Tibial nerve (tissue), 4 donors: ENCODE results near the gene SYT9. TPM values are rescaled to one million over a fixed set of nuclear protein-coding genes. Genes with fewer than 3 reads are reported as not detected.

Source experiments
- DNase-seq, 2 donors: peaks; one replicate each; pipeline ENCODE4 v3.0.0-alpha.2; 2019; ENCODE audit warnings: low spot score in 2 of 2
- H3K27ac ChIP-seq, 4 donors: fragments of 200-600 bp; sonication (generic) in 3 of 4; one replicate each; pipeline ENCODE4 v1.5.1; 2017 to 2019; ENCODE audit warnings: mild to moderate bottlenecking in 1 of 4
- H3K27me3 ChIP-seq, 2 donors: fragments of 200-600 bp; sonication (generic) in 1 of 2; one replicate each; pipeline versions ENCODE4 v1.5.1 to v1.6.0; 2017 to 2019
- H3K36me3 ChIP-seq, 3 donors: fragments of 200-600 bp; sonication (generic); one replicate each; pipeline ENCODE4 v1.5.1; 2018 to 2019
- H3K4me1 ChIP-seq, 4 donors: fragments of 200-600 bp; sonication (generic) in 3 of 4; one replicate each; pipeline ENCODE4 v1.5.1; 2017 to 2019
- H3K4me3 ChIP-seq, 4 donors: fragments of 200-600 bp; sonication (generic) in 3 of 4; one replicate each; pipeline ENCODE4 v1.5.1; 2017 to 2019; ENCODE audit warnings: mild to moderate bottlenecking in 1 of 4, moderate library complexity in 1 of 4
- H3K9me3 ChIP-seq, 4 donors: fragments of 200-600 bp; sonication (generic) in 3 of 4; one replicate each; pipeline ENCODE4 v1.5.1; 2017 to 2019
- EP300 ChIP-seq, 2 donors: sonication (generic); formaldehyde crosslinking; IDR thresholded peaks; one replicate each; pipeline ENCODE4 v1.6.1; 2017; ENCODE audit warnings: antibody characterized with exemption in 2 of 2, mild to moderate bottlenecking in 1 of 2
- POLR2A ChIP-seq, 2 donors: fragments of 450-650 bp; IDR thresholded peaks; one replicate each; pipeline ENCODE4 v1.6.1; 2017; ENCODE audit warnings: antibody characterized with exemption in 2 of 2, mild to moderate bottlenecking in 2 of 2, moderate library complexity in 2 of 2
- WGBS, 2 donors: methylation state at CpG; one replicate each; pipeline ENCODE4 v1.1.5; 2018; 5-methylcytosine and 5-hydroxymethylcytosine counted together
- total RNA-seq, 4 donors: library from RNA; depleted of rRNA; stranded (reverse); fragments of >200 nt; gene quantifications; one replicate each; pipeline ENCODE4 v1.1.0, GENCODE V29; 2016
- TF ChIP-seq, protein P1 (sequence below), 5 experiments: fragments of 200-600 bp in 3 of 5; fragments of 450-650 bp in 2 of 5; sonication (generic) in 3 of 5; IDR thresholded peaks; one replicate each; pipeline ENCODE4 v1.5.1; 2016 to 2019; ENCODE audit warnings: antibody characterized with exemption in 5 of 5, mild to moderate bottlenecking in 3 of 5, moderate library complexity in 2 of 5

The SYT9 gene
- total RNA-seq, 4 donors from 2014 or later, result 0.21 to 0.30 TPM; not detected in 2

DNA sequence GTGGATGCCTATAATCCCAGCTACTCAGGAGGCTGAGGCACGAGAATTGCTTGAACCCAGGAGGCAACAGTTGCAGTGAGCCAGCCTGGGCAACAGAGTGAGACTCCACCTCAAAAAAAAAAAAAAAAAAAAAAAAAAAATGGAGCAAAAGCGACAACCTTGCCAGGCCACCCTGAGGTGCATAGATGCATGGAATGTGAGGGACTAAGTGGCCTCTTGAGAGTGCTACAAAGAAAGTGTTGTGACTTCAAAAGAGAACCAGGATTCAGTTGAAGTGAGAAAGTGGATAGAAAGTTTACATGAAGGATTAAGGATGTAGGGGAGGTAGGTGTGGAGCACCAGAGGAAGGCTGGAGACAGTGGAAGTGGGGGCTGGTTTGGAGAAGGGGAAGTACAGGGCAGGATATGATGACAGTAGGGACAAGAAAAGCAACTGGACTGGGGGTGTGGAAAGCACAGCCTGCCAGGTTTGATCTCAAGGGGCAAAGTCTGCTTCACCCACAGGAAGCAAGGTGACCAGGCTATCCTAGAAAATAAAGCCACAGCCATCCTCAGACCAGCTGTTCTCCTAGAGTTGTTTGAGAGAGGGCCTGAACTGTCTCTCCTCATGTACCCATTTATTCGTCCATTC lies 197.6 kb downstream of the SYT9 start:
- Histone ChIP-seq H3K27ac (peak overlapping the region in 1 of 4 donors; percentile 28), H3K27me3 (no peaks in the 10 kb centered on the region), H3K9me3 (no peaks in the 10 kb centered on the region), H3K36me3 (no peaks in the 10 kb centered on the region), H3K4me3 (no peak overlapping the region), H3K4me1 (peaks cover 0 to 22% (median 9%) of the 10 kb centered on the region in 4 donors)
- WGBS, 2 donors, result 82 to 84% methylated on average over 3 of the region's 3 CpGs
- DNase-seq, result no peak
- TF ChIP-seq, protein P1, sequence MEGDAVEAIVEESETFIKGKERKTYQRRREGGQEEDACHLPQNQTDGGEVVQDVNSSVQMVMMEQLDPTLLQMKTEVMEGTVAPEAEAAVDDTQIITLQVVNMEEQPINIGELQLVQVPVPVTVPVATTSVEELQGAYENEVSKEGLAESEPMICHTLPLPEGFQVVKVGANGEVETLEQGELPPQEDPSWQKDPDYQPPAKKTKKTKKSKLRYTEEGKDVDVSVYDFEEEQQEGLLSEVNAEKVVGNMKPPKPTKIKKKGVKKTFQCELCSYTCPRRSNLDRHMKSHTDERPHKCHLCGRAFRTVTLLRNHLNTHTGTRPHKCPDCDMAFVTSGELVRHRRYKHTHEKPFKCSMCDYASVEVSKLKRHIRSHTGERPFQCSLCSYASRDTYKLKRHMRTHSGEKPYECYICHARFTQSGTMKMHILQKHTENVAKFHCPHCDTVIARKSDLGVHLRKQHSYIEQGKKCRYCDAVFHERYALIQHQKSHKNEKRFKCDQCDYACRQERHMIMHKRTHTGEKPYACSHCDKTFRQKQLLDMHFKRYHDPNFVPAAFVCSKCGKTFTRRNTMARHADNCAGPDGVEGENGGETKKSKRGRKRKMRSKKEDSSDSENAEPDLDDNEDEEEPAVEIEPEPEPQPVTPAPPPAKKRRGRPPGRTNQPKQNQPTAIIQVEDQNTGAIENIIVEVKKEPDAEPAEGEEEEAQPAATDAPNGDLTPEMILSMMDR (IDR thresholded peaks at IDR 0.05), result no peak
- TF ChIP-seq EP300 (IDR thresholded peaks at IDR 0.05) (no peak), POLR2A (IDR thresholded peaks at IDR 0.05) (no peak)

DNA sequence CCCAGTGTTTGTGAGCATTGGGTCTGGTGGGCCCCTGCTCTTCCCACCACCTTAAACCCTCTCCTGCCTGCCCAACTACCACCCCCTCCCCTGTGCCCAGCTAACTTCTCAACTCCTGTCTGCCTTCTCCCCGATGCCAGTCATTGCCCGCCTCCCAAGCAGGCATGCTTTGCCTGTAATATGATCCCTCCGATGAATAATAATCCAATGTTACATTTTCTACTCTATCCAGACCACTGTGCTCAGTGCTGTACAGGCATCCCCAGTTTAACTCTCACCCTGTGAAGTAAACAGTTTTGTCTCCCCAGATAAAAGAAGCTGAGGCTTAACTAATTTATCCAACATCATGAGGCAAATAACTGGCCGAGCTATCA lies 198.1 kb downstream of the SYT9 start:
- Histone ChIP-seq H3K4me3 (no peak overlapping the region), H3K27ac (peak overlapping the region in 1 of 4 donors; percentile 28), H3K9me3 (no peaks in the 10 kb centered on the region), H3K27me3 (no peaks in the 10 kb centered on the region), H3K36me3 (no peaks in the 10 kb centered on the region), H3K4me1 (peaks cover 0 to 22% (median 9%) of the 10 kb centered on the region in 4 donors)
- no peak for DNase-seq
- TF ChIP-seq, protein P1 (IDR thresholded peaks at IDR 0.05), result no peak
- TF ChIP-seq EP300 (IDR thresholded peaks at IDR 0.05) (no peak), POLR2A (IDR thresholded peaks at IDR 0.05) (no peak)
- 41 to 52% methylated on average over 4 of the region's 4 CpGs for WGBS, 2 donors

DNA sequence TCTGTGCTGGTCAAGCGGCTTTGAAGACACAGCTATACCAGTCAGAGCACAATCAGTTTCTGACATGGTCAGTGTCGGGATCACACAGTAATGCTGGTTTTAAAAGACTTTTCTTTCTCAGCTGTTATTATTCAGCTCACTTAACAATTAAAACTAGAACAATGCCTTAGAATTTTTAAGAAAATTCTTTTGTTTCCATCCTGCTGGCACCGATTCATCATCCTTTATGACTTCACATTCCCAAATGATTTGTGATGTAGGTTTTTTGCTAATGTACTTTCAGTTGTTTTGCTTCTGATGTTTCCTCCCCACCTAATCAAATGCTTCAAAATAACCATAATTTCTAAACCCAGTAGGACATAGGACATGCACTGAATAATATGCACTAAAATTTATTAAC lies 199.1 kb downstream of the SYT9 start:
- WGBS, 2 donors, result 42 to 46% methylated on average over 3 of the region's 3 CpGs
- Histone ChIP-seq H3K9me3 (no peaks in the 10 kb centered on the region), H3K4me3 (no peak overlapping the region), H3K27me3 (no peaks in the 10 kb centered on the region), H3K4me1 (peaks cover 0 to 22% (median 9%) of the 10 kb centered on the region in 4 donors), H3K36me3 (no peaks in the 10 kb centered on the region), H3K27ac (no peak overlapping the region)
- no peak for TF ChIP-seq POLR2A (IDR thresholded peaks at IDR 0.05)
- TF ChIP-seq, protein P1 (IDR thresholded peaks at IDR 0.05), result no peak
- no peak for TF ChIP-seq EP300 (IDR thresholded peaks at IDR 0.05)
- no peak for DNase-seq

DNA sequence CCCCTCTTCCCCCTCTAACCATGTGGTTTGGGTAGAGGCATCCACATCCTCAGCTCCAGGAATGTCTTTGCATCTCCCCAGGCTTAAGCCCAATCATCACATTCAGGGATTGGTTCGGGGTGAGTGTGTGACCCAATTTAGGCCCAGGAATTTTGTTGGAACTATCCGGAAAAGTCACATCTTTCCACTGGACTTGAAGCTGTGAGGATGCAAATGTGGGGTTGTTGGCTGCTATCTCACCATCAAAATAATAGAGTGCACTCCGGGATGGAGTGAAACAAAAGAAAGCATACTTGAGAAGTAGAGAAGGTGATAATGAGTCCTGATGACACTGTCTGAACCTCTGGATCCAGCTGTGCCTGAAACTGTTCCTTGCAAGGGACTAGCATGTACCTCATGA lies 199.8 kb downstream of the SYT9 start:
- DNase-seq, result no peak
- TF ChIP-seq, protein P1 (IDR thresholded peaks at IDR 0.05), result no peak
- TF ChIP-seq EP300 (IDR thresholded peaks at IDR 0.05) (no peak), POLR2A (IDR thresholded peaks at IDR 0.05) (no peak)
- no peak overlapping the region for H3K4me3 ChIP-seq
- H3K9me3 ChIP-seq, result no peaks in the 10 kb centered on the region
- WGBS, 2 donors, result 63 to 78% methylated on average over 3 of the region's 3 CpGs
- peak overlapping the region in 1 of 4 donors; percentile 48 for H3K27ac ChIP-seq
- H3K27me3 ChIP-seq, result no peaks in the 10 kb centered on the region
- H3K4me1 ChIP-seq, result peaks cover 0 to 22% (median 9%) of the 10 kb centered on the region in 4 donors
- H3K36me3 ChIP-seq, result no peaks in the 10 kb centered on the region

DNA sequence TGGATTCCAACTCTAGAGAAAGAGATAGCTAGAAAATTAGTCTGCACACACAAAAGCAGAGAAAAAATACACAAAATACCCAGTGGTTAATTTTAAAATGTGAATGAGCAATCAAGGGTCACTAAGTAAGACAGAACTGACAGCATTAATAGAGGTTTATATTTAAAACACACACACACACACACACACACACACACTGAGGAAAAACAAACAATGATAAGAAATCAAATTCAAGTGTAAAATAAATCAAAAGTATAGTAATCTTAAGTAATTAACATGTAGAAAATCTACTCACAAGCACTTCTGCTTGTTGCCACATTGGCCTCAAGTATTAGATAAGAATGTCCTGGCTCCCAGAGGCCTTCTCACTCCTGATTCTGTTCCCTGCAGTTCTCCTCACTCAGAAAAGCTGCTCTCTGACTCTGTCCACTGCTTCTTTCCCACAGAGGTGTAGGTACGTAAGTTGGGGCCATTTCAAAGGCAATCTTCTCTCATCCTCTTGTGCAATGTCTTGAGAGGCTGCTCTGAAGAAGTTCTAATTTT lies 200.3 kb downstream of the SYT9 start:
- Histone ChIP-seq H3K4me3 (no peak overlapping the region), H3K9me3 (no peaks in the 10 kb centered on the region), H3K27me3 (no peaks in the 10 kb centered on the region), H3K4me1 (peaks cover 0 to 22% (median 9%) of the 10 kb centered on the region in 4 donors), H3K27ac (no peak overlapping the region), H3K36me3 (no peaks in the 10 kb centered on the region)
- TF ChIP-seq EP300 (IDR thresholded peaks at IDR 0.05) (no peak), POLR2A (IDR thresholded peaks at IDR 0.05) (no peak)
- TF ChIP-seq, protein P1 (IDR thresholded peaks at IDR 0.05), result no peak
- 87 to 93% methylated on average over 1 of the region's 1 CpG for WGBS, 2 donors
- no peak for DNase-seq
